AG04450 (cell line): ENCODE measurements around the gene PXMP2. TPM values are rescaled to one million over a fixed set of nuclear protein-coding genes. Genes with fewer than 3 reads are reported as not detected.

Experiments
- CTCF ChIA-PET: fragments of 300-600, 350-600 bp; formaldehyde crosslinking; extraction: SDS; loops from one replicate; lab custom pipeline; 2022; ENCODE audit warnings: antibody characterized with exemption, inconsistent platforms; lab: Charles Lee
- POLR2A ChIA-PET: fragments of 350-600 bp; formaldehyde crosslinking; extraction: SDS; loops from one replicate; lab custom pipeline; 2021; ENCODE audit warnings: antibody characterized with exemption, inconsistent platforms; lab: Yijun Ruan, JAX
- DNase-seq: peaks from one replicate; pipeline ENCODE4 v3.0.0-alpha.2; 2011; ENCODE audit warnings: low read depth, low spot score
- H3K27ac ChIP-seq: one replicate; pipeline ENCODE4 v1.5.1; 2012; ENCODE audit warnings: low read depth, low read length, control low read depth
- H3K27me3 ChIP-seq: one replicate; pipeline ENCODE4 v1.6.0; 2012; ENCODE audit warnings: low read length; ENCODE audit not compliant: control insufficient read depth, insufficient read depth
- H3K4me3 ChIP-seq: 2 replicates; pipeline ENCODE4 v1.5.1; 2011; ENCODE audit warnings: mild to moderate bottlenecking, low read depth, low read length, control low read depth
- H3K9me3 ChIP-seq: 2 replicates; pipeline ENCODE4 v1.5.1; 2012; ENCODE audit warnings: low read length; ENCODE audit not compliant: control insufficient read depth, insufficient read depth
- CTCF ChIP-seq: IDR thresholded peaks from 2 replicates; pipeline ENCODE4 v1.5.1; 2011; ENCODE audit warnings: low read depth, low read length, control low read depth, inconsistent platforms
- polyA plus RNA-seq: library from polyadenylated mRNA; depleted of rRNA; stranded (reverse); fragments of >200 nt; gene quantifications from 2 replicates; pipeline ENCODE4 v1.2.3, GENCODE V29; 2011

PXMP2 gene
- polyA plus RNA-seq, 1 experiment: 17.3 TPM

- Histone ChIP-seq H3K4me3 (no peak overlapping the region), H3K27me3 (no peaks in the 10 kb centered on the region), H3K27ac (no peak overlapping the region), H3K9me3 (no peaks in the 10 kb centered on the region)
- ChIA-PET CTCF (no interaction called here), POLR2A (no interaction called here)
- no peak for TF ChIP-seq CTCF
- no peak for DNase-seq
Observed at GRCh38 chr12:132675757-132676432, 11.5 kb upstream of the PXMP2 start.

GRCh38 chr12:132677492-132677891 lies 9.9 kb upstream of the PXMP2 start:
- TF ChIP-seq CTCF: no peak
- ChIA-PET POLR2A (no interaction called here), CTCF (no interaction called here)
- no peak for DNase-seq
- H3K9me3 ChIP-seq: no peaks in the 10 kb centered on the region
- H3K4me3 ChIP-seq: no peak overlapping the region
- H3K27ac ChIP-seq: no peak overlapping the region
- no peaks in the 10 kb centered on the region for H3K27me3 ChIP-seq

GRCh38 chr12:132685400-132685799 lies 2.0 kb upstream of the PXMP2 start:
- TF ChIP-seq CTCF: no peak
- ChIA-PET POLR2A (no interaction called here), CTCF (no interaction called here)
- Histone ChIP-seq H3K27ac (no peak overlapping the region), H3K9me3 (no peaks in the 10 kb centered on the region), H3K4me3 (no peak overlapping the region), H3K27me3 (no peaks in the 10 kb centered on the region)
- no peak for DNase-seq

- Histone ChIP-seq H3K27ac (no peak overlapping the region), H3K27me3 (no peaks in the 10 kb centered on the region), H3K9me3 (no peaks in the 10 kb centered on the region), H3K4me3 (peak overlapping the region; percentile 60)
- DNase-seq: no peak
- ChIA-PET POLR2A (no interaction called here), CTCF (interaction anchor here (0.6 kb wide), 1 partner anchor 198 kb away, joined by 7 read pairs; no protein-coding TSS in a partner anchor)
- no peak for TF ChIP-seq CTCF
Observed at GRCh38 chr12:132686825-132687210, 569 bp upstream of the PXMP2 start.

GRCh38 chr12:132689227-132689626 lies 1.8 kb downstream of the PXMP2 start:
- no peaks in the 10 kb centered on the region for H3K9me3 ChIP-seq
- POLR2A ChIA-PET: no interaction called here
- CTCF ChIA-PET: no interaction called here

More at GRCh38 chr12:132689227-132689626, 1.8 kb downstream of the PXMP2 start:
- Histone ChIP-seq H3K27ac (no peak overlapping the region), H3K4me3 (0 out of 2 replicates have a peak overlapping the region, but pooled peaks have one; percentile 1), H3K27me3 (no peaks in the 10 kb centered on the region)
- no peak for DNase-seq
- no peak for TF ChIP-seq CTCF
